NOMO-1 treated with DMSO at 0.1 percent for 48 hours (cell line): Measurements from ENCODE around the gene STAC.
A peak's percentile ranks its signal among the peaks of the same experiment; 100 is the strongest.
"Not testable (repeated sequence)": the region's sequence is repeated elsewhere in the genome, so short reads cannot be mapped to it uniquely, and the experiment has no call there.

Source experiments
- DNase-seq: peaks from one replicate; lab custom pipeline; 2025; ENCODE audit not compliant: unreplicated experiment; lab: John Stamatoyannopoulos, UW

The STAC gene

DNA sequence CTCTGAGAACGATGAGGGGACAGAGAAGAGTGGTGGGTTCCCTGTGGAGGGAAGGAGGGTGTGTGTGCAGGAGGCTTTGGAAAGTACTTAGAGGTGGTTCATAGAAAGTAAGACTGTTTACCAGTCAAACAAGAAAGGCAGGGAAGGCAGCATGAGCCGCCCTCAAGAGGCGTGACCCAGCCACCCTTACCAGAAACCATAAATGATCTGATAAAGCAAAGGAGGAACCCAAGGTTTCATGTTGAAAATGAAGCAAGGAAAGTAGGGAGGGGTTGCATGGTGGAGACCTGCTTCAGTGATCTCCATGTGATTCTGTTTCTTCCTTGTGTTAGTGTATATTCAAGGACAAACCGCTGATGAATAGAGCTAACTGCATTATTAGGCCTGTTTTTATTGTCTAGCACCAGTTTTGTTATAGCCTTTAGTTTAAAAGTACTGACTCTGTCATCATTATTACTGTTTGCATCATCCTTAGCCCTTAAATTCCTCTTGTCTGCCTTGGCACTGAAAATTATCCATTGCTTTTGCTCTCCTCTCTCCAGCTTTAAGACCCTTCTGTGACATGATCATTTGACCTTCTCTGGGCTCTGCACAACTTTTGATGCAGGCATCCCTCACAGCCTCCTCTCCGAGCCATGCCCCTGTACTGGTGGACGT lies 96.1 kb downstream of the STAC start:
- DNase-seq = no peak

DNA sequence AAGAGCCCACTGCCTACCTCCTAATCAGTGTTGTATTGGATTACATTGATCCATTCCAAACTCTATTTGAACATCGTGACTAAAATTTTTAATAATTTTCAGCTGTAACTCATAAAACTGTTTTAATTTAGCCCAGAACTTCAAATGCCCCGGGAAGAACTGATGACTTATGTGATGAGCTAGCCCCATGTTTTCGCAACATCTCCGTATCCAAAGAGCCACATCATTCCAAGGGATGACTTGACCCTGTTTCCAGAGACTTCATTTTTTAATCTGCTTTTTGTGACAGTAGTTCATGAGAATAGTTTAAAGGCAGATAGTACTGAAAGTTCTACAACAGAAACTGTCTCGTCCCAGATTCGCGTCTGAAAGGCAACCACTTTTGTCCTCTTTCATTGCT lies 97.4 kb downstream of the STAC start:
- no peak for DNase-seq

DNA sequence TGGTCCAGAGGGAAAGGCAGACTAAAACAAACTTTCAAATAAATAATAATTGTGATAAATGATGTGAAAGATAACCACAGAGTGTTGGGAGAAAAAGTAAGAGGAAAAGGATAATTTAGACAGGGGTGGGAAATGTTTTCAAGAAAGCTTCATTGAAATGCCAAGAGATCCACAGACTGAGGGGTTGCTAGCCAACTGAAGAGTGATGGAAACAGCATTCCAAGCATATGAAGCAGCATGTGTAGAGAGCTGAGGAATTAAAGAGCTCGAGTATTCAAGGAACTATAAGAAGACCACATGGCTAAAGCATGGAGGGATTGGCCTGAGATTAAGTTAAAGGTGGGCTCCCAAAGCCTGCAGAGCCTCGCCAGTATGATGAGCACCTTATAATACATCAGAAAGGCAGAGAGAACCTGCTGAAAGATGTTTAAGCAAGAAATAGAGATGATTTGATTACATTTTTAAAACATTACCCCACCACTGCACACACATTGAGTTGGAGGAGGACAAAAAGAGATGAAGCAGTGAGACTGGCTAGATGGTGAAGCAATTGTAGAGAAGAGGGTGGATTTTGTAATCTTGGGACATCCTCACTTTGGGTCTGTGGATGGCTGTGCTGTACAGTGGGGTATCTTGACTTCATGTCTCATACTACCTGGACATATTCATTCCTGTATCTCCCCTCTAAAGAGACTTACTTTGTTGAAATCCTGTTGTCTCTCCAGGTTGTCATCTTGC lies 100.8 kb downstream of the STAC start:
- no peak for DNase-seq

DNA sequence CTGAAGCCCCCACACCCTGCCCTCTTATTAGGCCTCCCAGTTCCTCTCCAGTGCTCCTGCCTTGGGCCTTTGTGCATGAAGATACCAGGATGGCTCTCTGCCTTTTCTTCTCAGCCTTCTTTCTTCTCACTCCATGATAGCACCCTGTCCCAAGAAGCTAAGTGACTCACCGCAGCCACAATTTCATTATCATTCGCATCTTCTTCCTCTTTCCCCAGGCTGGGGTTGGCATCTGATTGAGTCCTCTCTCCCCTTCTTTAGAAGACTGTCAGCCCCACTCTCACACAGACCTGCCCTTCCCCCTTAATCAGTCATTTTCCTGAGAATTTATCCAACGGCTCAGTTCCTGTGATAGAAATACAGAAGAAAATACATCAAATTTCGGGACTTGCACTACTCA lies 102.0 kb downstream of the STAC start:
- peak; percentile 71 for DNase-seq

DNA sequence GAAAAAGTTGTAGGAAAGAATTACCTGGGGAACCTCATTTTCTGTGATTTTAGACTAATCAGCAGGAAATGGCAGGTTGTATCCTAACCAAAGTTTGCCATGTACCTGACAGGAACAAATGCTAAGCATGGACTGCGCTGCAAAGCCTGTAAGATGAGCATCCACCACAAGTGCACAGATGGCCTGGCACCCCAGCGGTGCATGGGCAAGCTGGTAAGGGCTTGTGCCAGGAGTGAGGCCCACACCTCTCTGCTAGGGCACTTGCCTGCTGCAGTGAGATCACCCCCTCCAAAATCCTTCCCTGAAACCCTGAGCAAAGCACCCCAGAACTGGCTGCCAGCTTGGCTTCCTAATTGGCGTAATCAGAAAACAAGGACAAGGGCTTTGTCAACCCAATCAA lies 102.6 kb downstream of the STAC start:
- DNase-seq = no peak

DNA sequence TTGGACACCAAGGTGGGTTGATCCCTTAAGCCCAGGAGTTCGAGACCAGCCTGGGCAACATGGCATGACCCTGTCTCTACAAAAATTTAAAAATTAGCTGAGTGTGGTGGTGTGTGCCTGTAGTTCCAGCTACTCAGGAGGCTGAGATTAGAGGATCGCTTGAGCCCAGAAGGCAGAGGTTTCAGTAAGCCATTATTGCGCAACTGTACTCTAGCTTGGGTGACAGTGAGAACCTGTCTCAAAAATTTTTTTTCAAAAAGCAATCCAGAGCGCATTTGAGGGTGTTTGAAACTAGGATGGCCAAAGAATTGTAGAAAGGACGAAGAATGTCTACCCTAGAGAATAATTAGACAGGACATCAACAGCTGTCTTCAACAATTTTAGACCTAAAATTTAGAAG lies 103.4 kb downstream of the STAC start:
- no peak for DNase-seq

DNA sequence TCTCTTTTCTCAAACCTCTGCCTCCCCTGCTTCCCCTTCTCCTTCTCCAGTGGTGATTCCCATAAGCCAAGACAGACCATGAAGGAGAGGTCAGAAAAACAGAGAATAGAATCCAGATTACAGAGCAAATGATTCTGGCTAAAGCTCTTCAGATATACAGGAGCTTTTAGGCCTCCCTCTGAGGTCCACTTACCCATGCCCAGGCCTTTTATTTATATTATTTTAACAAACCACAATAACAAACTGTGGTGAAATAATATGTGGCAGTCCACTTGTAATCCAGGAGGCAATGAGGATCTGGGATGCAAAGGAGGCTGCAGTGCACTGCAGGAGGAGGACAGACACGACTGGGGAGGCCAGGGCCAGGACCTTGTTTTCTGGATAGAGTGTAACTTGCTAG lies 104.1 kb downstream of the STAC start:
- no peak for DNase-seq

DNA sequence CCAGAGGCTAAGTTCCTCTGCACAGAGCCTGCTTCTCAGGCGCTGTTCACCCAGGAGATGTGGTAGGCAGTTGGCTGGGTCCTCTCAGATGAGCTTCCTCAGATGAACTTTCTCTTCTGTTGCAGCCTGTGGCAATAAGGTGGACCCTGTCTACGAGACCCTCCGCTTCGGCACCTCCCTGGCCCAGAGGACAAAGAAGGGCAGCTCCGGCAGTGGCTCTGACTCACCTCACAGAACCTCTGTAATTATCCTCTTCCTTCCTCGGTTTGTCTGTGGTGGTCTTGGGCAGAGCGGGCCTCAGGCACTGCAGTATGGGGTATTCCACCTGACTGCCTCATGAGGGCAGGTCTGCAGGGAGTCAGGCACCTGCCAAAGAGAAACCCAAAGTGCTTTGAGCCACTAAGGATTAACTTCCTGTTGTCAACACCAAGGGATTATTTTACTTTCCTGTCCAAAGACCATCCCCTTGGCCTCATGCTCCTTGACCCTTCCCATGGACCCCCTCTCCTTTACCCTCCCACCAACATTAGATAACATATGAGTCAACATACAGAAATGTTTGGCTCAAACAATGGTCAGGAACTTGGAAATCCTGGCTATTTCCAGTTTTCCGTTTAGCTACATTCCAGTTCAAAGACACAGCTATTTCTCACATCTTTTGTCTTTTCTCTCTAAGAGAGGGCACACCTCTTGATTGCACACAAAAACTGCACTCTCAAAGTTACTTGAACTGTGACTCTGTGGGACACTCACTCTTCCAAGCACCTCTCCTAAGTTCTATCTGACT lies 105.9 kb downstream of the STAC start:
- DNase-seq = no peak

DNA sequence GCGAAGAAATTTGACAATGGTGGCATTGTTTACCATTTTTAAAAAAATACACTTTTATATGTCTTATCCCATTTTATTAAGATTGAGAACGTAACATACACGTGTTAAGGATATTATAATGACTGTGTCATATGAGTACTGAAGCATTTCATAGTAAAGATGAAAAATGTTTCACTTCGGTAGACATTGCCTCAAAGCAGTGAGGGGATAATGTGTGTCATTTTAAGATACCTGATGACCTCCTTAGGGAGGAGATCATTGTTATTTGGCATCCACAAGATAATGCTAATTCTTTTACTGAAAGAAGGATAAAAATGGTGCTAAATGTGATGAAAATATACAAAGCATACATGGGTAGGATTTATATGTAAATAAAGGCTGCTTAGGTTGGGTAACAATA lies 107.3 kb downstream of the STAC start:
- no peak for DNase-seq

DNA sequence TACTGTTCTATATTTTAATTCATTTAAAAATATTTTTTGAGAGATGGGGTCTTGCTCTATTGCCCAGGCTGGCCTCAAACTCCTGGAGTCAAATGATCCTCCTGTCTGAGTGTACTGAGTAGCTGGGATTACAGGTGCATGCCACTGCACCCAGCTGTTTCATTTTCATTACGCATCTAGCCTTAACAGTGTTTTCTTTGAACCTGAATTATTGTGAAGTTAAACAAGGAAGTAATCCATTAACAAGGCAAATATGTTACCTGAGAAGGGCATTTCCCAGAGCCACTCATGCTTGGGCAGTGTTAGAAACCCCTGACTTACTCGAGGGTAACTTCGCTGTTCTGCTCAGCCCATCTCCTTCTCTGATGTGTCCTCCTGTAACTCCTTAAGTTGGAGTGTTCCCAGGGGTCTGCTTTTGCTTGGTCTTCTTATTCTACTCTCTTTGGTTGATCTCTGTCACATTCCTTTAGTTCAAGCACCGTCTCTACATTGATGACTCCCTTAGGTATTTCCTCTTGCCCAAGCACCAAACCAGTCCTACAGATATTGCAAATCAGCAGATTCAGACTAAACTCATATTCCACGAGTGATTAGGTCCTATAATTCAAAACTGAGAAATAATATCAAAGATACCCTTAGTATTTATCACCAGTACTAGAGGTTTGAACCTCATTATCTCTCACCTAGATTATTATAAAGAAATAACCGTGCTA lies 107.9 kb downstream of the STAC start:
- no peak for DNase-seq

DNA sequence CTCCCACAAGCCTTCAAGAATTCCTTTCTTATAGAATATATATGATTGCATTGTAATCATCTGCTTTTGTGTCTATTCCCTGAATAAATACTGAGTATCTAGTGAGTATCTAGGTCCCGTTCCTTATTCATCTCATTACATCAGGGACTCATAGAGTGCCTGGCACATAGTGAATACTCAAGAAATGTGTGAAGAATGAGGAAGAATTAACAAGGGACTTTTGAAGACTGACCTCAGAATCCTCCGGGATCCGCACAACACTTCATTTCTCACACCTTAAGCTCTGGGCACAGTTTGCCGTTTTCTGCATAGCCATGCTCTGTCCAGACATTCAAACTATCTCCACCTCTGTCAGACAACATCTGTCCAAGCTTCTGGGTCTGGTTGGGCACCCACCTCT lies 108.8 kb downstream of the STAC start:
- no peak for DNase-seq

DNA sequence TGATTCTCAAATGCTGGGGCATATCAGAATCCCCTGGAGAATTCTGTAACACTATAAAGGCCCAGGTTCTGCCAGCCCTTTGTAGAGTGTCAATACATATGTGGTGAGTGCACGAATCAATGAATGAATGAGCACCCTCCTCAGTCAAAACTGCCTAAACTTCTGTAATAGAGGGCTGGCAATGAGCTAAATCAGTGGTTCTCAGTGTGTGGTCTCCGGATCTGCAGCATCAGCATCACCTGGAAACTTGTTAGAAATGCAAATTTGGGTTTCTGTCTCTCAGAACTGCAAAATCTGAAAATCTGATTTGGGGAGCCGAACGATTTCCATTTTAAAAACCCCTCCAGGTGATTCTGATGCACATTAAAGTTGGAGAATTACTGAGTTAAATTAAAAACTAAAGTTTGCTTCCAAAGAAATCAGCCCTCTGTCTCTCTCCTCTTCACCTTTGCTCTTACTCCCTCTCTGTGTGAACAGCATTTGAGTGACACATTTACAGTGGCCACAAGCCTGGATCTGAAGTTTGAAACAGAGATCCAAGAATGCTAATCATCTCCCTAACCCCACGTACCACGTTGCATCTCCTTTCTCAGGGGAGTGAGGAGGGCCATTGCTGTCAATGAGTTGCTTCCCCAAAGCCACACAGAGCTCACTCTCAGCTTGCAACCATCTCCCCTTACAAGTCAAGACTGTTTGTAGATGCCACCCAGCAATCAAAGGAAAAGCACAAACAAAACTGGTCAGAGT lies 109.5 kb downstream of the STAC start:
- DNase-seq = no peak

DNA sequence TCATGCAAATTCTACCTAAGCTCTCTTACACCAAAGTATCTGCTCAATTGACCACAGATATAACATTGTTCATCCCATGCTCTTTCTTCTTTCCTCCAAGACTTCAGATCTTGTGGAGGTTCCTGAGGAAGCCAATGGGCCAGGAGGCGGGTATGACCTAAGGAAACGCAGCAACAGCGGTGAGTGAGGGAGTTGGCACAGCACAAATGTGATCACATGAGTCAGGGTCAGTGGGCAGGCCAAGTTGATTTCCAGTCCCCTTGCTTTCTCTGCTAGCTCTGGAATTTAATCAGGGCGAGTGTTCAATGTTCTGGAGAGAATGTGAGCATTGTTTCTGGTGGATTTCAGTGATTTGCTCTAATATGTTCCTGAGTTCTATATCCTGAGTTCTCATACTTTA lies 112.7 kb downstream of the STAC start:
- no peak for DNase-seq

DNA sequence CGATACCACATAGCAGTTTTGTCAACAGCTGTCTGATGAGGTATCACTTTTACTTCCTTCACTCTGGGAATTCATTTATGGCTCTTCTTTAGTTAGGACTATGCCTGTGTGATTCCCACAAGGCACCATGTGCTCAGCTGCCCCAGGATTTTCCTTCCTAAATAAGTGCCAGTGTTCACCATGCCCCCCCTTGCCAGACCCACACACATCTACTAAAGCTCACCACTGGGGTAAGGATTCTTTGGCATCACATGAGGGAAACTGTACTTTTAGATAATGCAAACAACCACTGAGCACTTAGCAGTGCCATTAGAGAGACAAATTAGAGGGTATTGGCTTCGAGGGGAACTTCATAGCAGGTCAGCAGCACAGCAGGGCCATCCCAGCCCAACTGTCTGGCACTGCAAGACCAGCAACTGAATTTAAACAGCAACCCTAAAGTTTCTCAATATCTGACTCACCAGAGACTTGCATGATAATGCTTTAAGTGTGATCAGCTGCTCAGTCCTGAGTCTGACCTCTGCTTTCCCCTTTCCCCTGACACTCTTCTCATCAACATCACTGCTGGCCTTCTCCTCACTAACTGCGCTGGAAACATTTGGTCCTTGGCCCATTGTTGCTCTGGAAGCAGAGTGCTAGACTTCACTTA lies 114.3 kb downstream of the STAC start:
- peak; percentile 87 for DNase-seq

DNA sequence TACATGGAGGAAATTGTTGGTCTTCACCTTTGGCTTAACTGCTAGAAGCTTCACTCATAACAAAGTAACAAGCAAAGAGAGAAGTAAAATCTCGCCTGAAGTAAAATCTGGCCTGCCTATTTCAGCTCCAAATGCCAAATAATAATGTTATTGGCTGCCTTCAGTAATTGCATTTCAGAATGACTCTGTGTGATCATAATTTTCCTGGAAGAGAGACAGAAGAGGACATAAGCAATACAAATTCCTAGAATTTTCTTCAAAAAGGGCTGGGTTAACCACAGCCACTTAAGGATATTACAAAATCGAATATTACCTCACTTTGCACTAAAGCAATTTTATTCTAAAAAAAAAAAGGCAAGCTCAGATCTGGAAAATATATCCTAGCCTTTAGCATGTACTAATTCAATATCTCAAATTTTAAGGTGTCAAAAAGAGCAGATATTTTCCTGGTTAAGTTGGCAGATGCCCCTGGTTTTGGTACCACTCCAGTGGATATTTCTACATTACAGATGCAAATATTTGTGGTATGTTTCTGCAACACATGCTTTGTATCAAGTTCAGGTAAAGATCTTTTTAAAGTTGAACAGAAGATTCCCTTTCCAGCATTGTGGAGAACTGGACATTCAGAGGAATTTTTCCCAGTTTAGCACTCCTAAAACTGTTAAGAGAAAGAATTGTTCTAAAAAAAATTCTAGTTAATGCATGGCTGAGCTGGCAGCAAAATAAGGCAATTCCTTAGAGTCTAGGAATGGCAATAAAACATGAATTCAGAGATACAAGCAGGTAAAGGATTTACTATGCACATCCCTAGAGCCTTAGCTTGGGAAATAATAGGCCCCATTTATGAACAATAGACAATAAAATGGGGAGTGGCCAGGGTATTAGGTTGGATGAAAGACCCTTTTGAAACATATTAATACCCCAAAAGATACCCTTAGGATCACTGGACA lies 116.7 kb downstream of the STAC start:
- peak; percentile 47 for DNase-seq

DNA sequence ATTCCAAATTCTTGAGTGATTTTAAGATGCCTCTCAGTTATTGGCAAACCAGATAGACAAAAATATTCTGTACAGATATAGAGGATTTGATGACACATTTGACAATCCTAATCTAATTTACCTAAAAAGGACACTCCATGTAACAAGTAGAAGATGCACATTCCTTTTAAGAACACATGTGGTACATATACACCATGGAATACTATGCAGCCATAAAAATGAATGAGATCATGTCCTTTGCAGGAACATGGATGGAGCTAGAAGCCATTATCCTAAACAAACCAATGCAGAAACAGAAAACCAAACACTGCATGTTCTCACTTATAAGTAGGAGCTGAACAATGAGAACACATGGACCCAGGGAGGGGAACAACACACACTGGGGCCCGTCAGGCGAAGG lies 119.7 kb downstream of the STAC start:
- not testable (repeated sequence) for DNase-seq

DNA sequence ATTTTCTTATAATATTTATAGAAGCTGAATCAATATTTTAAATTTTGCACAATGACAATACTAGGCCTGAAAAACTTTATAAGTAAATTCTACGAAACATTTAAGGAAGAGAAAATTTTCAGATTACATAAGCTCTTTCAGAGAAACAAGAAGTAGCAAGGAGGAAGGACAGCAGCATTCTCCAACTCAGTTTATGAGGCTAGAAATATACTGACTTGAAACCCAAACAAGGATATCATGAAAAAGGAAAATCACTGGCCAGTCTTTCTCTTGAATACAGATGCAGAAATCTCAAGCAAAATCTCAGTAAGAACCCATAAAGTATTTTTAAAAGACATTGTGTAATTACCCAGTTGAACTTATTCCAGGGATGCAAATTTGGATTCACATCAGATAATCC lies 121.3 kb downstream of the STAC start:
- peak; percentile 80 for DNase-seq

DNA sequence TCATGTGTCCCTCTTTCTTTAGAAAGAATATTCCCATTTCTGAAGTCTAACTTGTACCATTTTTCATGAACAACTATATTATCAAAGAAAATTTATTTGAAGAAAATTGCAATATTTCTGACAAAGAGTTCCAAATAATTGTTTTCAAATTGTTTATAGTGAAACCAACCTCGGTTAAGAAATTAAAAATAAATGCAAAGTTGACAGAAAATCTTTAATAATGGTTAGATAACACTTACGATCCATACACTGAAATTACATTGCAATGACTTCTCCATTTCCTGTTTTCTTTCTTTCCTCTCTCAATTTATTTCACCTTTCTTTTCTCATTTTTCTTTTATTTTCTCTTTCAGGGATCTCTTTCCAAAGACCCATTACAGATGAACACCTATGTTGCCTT lies 125.1 kb downstream of the STAC start:
- DNase-seq = no peak

DNA sequence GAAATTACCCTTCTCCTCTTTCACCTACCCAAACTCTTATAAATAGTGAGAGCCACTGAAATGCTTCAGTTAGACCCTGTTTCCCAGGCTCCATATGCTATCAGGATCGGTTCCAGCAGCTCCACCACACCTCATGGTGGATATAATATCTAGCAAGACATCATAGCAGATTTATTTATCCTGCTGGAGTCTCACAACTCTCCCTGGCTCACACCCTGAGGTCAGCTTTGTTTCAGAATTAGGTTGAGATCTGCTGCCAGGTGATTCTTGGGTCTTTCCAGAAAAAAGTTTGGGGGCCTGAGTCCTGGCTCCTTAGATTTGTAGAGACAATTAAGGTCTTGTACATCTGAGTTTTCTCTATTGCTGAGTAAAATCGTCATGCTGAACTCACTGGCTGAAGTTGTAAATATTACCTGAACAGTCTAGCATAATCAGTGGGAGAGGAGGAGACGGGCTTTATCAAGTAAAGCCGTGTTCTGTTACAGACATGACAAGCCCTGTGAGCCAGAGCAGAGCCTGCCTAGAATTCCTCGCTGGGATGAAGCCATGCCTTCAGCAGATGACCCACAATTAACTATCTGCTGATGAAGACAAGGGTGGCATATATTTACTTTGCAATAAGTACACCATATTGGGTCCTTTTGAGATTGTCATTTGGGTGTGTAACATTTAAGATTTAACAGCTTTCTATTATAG lies 131.6 kb downstream of the STAC start:
- no peak for DNase-seq
